ENCODE data around the gene SPTBN4.

The SPTBN4 gene

GRCh38 chr19:40529093-40529954, 62.5 kb downstream of the SPTBN4 start:
- peak; percentile 90 for TF ChIP-seq CTCF (IDR thresholded peaks at IDR 0.05; ENCODE audit: control insufficient read depth, extremely low read depth, insufficient read depth)
- peak; percentile 50 for DNase-seq (ENCODE audit: low read depth)
- H3K4me3 ChIP-seq (ENCODE audit: low read depth, low read length): peak overlapping the region; percentile 36

GRCh38 chr19:40530091-40530901, 63.5 kb downstream of the SPTBN4 start:
- no peak for DNase-seq (ENCODE audit: low read depth)
- peak; percentile 27; the same call in 1 of the 2 replicates for TF ChIP-seq CTCF (IDR thresholded peaks at IDR 0.05; ENCODE audit: control insufficient read depth, extremely low read depth, insufficient read depth)
- no peak overlapping the region for H3K4me3 ChIP-seq (ENCODE audit: low read depth, low read length)

GRCh38 chr19:40533508-40533907, 66.7 kb downstream of the SPTBN4 start:
- TF ChIP-seq CTCF (IDR thresholded peaks at IDR 0.05; ENCODE audit: control insufficient read depth, extremely low read depth, insufficient read depth): no peak
- DNase-seq (ENCODE audit: low read depth): no peak
- no peak overlapping the region for H3K4me3 ChIP-seq (ENCODE audit: low read depth, low read length)

- TF ChIP-seq CTCF (IDR thresholded peaks at IDR 0.05; ENCODE audit: control insufficient read depth, extremely low read depth, insufficient read depth): no peak
- DNase-seq (ENCODE audit: low read depth): no peak
- no peak overlapping the region for H3K4me3 ChIP-seq (ENCODE audit: low read depth, low read length)
Observed at GRCh38 chr19:40534148-40534547, 67.3 kb downstream of the SPTBN4 start.

GRCh38 chr19:40539070-40539469, 72.3 kb downstream of the SPTBN4 start:
- DNase-seq (ENCODE audit: low read depth): no peak
- no peak for TF ChIP-seq CTCF (IDR thresholded peaks at IDR 0.05; ENCODE audit: control insufficient read depth, extremely low read depth, insufficient read depth)
- no peak overlapping the region for H3K4me3 ChIP-seq (ENCODE audit: low read depth, low read length)

GRCh38 chr19:40542202-40542859, 75.5 kb downstream of the SPTBN4 start:
- H3K4me3 ChIP-seq (ENCODE audit: low read depth, low read length): no peak overlapping the region
- no peak for DNase-seq (ENCODE audit: low read depth)
- no peak for TF ChIP-seq CTCF (IDR thresholded peaks at IDR 0.05; ENCODE audit: control insufficient read depth, extremely low read depth, insufficient read depth)
